ENCODE data around the gene TK1. TPM values are rescaled to one million over a fixed set of nuclear protein-coding genes. Genes with fewer than 3 reads are reported as not detected.
A peak's percentile ranks its signal among the peaks of the same experiment; 100 is the strongest.

The TK1 gene
- polyA plus RNA-seq, 3 donors = 0.67 to 2.0 (median 1.4) TPM

DNA sequence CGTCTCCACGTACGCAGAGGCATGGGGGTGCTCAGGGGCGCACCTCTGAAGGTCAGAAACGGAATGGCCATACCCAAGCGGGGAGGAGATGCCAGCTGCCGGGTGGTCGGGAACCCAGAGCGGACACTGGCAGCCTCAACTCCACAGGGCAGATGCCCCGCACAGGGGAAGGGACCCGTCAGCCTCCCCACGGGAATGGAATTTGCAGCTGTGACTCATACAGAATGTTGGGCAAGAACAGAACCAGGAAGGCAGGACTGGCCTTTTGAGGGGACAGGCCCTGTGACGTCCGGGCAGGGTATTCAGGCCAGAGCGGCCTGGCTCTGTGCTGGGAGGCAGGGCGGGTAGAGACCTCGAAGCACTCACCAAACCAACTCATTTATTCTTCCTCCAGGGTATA is 7.5 kb downstream of the TK1 start:
- Mint-ChIP-seq H3K36me3 (peaks cover 22 to 48% of the 10 kb centered on the region in 2 donors), H3K27me3 (ENCODE audit: low read depth in 3 of 3) (no peaks in the 10 kb centered on the region), H3K9me3 (peaks cover 0 to 2% (median 0%) of the 10 kb centered on the region in 7 donors), H3K27ac (peak overlapping the region; percentile 57 to 87 (median 84)), H3K4me3 (no peak overlapping the region), H3K4me1 (peaks cover 46% of the 10 kb centered on the region)
- peak; percentile 52 to 82 (median 61) for DNase-seq
- no peaks in the 10 kb centered on the region for H3K9me3 ChIP-seq (replicated peaks in 1 of 2; ENCODE audit: control insufficient read depth in 1 of 2, insufficient read depth in 1 of 2, low read length in 2 of 2)
- H3K36me3 ChIP-seq (replicated peaks in 1 of 2; ENCODE audit: control insufficient read depth in 1 of 2, insufficient read depth in 2 of 2, low read length in 2 of 2) = peaks cover 0 to 4% of the 10 kb centered on the region in 2 donors
- peaks cover 34% of the 10 kb centered on the region for H3K79me2 ChIP-seq (ENCODE audit: insufficient read depth, low read length)
- no peak overlapping the region for H3K4me3 ChIP-seq (replicated peaks in 1 of 3; ENCODE audit: low read depth in 2 of 3, low read length in 3 of 3)
- no peak overlapping the region for H2AFZ ChIP-seq (ENCODE audit: insufficient read depth, low read depth, low read length, poor library complexity, severe bottlenecking)
- no peaks in the 10 kb centered on the region for H4K20me1 ChIP-seq (ENCODE audit: insufficient read depth, low read length)
- TF ChIP-seq, protein P1, sequence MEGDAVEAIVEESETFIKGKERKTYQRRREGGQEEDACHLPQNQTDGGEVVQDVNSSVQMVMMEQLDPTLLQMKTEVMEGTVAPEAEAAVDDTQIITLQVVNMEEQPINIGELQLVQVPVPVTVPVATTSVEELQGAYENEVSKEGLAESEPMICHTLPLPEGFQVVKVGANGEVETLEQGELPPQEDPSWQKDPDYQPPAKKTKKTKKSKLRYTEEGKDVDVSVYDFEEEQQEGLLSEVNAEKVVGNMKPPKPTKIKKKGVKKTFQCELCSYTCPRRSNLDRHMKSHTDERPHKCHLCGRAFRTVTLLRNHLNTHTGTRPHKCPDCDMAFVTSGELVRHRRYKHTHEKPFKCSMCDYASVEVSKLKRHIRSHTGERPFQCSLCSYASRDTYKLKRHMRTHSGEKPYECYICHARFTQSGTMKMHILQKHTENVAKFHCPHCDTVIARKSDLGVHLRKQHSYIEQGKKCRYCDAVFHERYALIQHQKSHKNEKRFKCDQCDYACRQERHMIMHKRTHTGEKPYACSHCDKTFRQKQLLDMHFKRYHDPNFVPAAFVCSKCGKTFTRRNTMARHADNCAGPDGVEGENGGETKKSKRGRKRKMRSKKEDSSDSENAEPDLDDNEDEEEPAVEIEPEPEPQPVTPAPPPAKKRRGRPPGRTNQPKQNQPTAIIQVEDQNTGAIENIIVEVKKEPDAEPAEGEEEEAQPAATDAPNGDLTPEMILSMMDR (IDR thresholded peaks at IDR 0.05) = no peak
- 97% methylated on average over 10 of the region's 17 CpGs for WGBS (ENCODE audit: insufficient coverage)
- H3K4me2 ChIP-seq (replicated peaks; ENCODE audit: extremely low read depth, low read length, poor library complexity, severe bottlenecking) = no peak overlapping the region
- H3K9ac ChIP-seq (ENCODE audit: insufficient read depth, low read length, poor library complexity, severe bottlenecking) = no peak overlapping the region
- peaks cover 33 to 41% of the 10 kb centered on the region in 2 donors for H3K4me1 ChIP-seq (ENCODE audit: control insufficient read depth in 1 of 2, insufficient read depth in 2 of 2, low read length in 2 of 2)
- intact Hi-C loops (cut with micrococcal nuclease) = loop anchor here in 1 of 2 donors (5.0 kb wide), 1 partner anchor 67 kb away; no protein-coding TSS in a partner anchor
- H3K27ac ChIP-seq (ENCODE audit: low read depth in 1 of 2, low read length in 2 of 2) = peak overlapping the region in 1 of 2 donors; percentile 15
- no peaks in the 10 kb centered on the region for H3K27me3 ChIP-seq (ENCODE audit: control insufficient read depth in 2 of 2, insufficient read depth in 2 of 2, low read length in 2 of 2)

DNA sequence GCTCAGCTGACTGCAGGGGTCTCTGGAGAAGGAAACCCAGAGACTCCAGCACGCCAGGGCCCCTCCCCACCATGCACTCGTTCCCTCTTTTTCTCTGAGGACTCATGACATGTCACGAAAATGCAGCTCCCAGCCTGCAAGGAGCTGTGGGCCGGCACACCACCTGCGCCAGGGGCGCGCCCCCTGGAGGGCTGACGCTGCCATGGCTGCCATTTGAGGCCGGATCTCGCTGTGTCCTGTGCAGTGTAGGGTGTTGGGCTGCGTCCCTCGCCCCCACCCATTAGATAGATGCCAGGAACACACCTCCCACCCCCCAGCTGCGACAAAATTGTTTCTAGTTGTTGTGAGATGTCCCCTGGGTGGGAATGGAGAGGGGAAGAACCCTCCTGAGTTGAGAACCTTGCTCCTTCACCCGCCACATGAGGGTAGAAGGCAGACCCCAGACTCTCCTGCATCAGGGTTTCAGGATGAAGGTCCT is 10.3 kb downstream of the TK1 start:
- intact Hi-C loops (cut with micrococcal nuclease) = loop anchor here in 1 of 2 donors (5.0 kb wide), 1 partner anchor 64 kb away; no protein-coding TSS in a partner anchor
- Mint-ChIP-seq H3K4me3 (no peak overlapping the region), H3K9me3 (peaks cover 0 to 3% (median 0%) of the 10 kb centered on the region in 7 donors), H3K36me3 (peaks cover 34 to 48% of the 10 kb centered on the region in 2 donors), H3K4me1 (peaks cover 73% of the 10 kb centered on the region), H3K27ac (no peak overlapping the region), H3K27me3 (ENCODE audit: low read depth in 3 of 3) (no peaks in the 10 kb centered on the region)
- Histone ChIP-seq H3K27me3 (ENCODE audit: control insufficient read depth in 2 of 2, insufficient read depth in 2 of 2, low read length in 2 of 2) (no peaks in the 10 kb centered on the region), H2AFZ (ENCODE audit: insufficient read depth, low read depth, low read length, poor library complexity, severe bottlenecking) (no peak overlapping the region), H3K27ac (ENCODE audit: low read depth in 1 of 2, low read length in 2 of 2) (no peak overlapping the region), H3K4me1 (ENCODE audit: control insufficient read depth in 1 of 2, insufficient read depth in 2 of 2, low read length in 2 of 2) (peaks cover 61 to 69% of the 10 kb centered on the region in 2 donors), H3K9me3 (replicated peaks in 1 of 2; ENCODE audit: control insufficient read depth in 1 of 2, insufficient read depth in 1 of 2, low read length in 2 of 2) (no peaks in the 10 kb centered on the region), H4K20me1 (ENCODE audit: insufficient read depth, low read length) (peaks cover under 1% of the 10 kb centered on the region), H3K79me2 (ENCODE audit: insufficient read depth, low read length) (peaks cover 25% of the 10 kb centered on the region), H3K9ac (ENCODE audit: insufficient read depth, low read length, poor library complexity, severe bottlenecking) (no peak overlapping the region), H3K4me3 (replicated peaks in 1 of 3; ENCODE audit: low read depth in 2 of 3, low read length in 3 of 3) (no peak overlapping the region), H3K4me2 (replicated peaks; ENCODE audit: extremely low read depth, low read length, poor library complexity, severe bottlenecking) (peak overlapping the region; percentile 6), H3K36me3 (replicated peaks in 1 of 2; ENCODE audit: control insufficient read depth in 1 of 2, insufficient read depth in 2 of 2, low read length in 2 of 2) (peaks cover 3 to 7% of the 10 kb centered on the region in 2 donors)
- peak; percentile 69 to 78 (median 71) for DNase-seq
- WGBS (ENCODE audit: insufficient coverage) = 11% methylated on average over 9 of the region's 14 CpGs
- TF ChIP-seq, protein P1 (IDR thresholded peaks at IDR 0.05) = peak; percentile 94
